ENCODE data around the gene CDCA7L.
"Not testable (repeated sequence)": the region's sequence is repeated elsewhere in the genome, so short reads cannot be mapped to it uniquely, and the experiment has no call there.

CDCA7L gene

GRCh38 chr7:21884496-21884895 lies 61.2 kb downstream of the CDCA7L start:
- TF ChIP-seq CTCF (conservative IDR thresholded peaks at IDR 0.05; ENCODE audit: low read depth, low read length) = no peak
- no peak for DNase-seq (ENCODE audit: low read depth)
- no peak overlapping the region for H3K4me3 ChIP-seq (ENCODE audit: low read depth, low read length)

- DNase-seq (ENCODE audit: low read depth); H3K4me3 ChIP-seq (ENCODE audit: low read depth, low read length): not testable (repeated sequence)
Measured at GRCh38 chr7:21883501-21883900, 62.2 kb downstream of the CDCA7L start.

- DNase-seq (ENCODE audit: low read depth) = no peak
- H3K4me3 ChIP-seq (ENCODE audit: low read depth, low read length) = no peak overlapping the region
- no peak for TF ChIP-seq CTCF (conservative IDR thresholded peaks at IDR 0.05; ENCODE audit: low read depth, low read length)
Measured at GRCh38 chr7:21883069-21883468, 62.6 kb downstream of the CDCA7L start.

- H3K4me3 ChIP-seq (ENCODE audit: low read depth, low read length) = no peak overlapping the region
- peak; percentile 70 for DNase-seq (ENCODE audit: low read depth)
- no peak for TF ChIP-seq CTCF (conservative IDR thresholded peaks at IDR 0.05; ENCODE audit: low read depth, low read length)
Measured at GRCh38 chr7:21869785-21870402, 75.8 kb downstream of the CDCA7L start.

GRCh38 chr7:21868576-21868850 lies 77.2 kb downstream of the CDCA7L start:
- no peak for DNase-seq (ENCODE audit: low read depth)
- no peak overlapping the region for H3K4me3 ChIP-seq (ENCODE audit: low read depth, low read length)
- TF ChIP-seq CTCF (conservative IDR thresholded peaks at IDR 0.05; ENCODE audit: low read depth, low read length) = no peak

- no peak for DNase-seq (ENCODE audit: low read depth)
- TF ChIP-seq CTCF (conservative IDR thresholded peaks at IDR 0.05; ENCODE audit: low read depth, low read length) = no peak
- H3K4me3 ChIP-seq (ENCODE audit: low read depth, low read length) = no peak overlapping the region
Measured at GRCh38 chr7:21867816-21868575, 77.7 kb downstream of the CDCA7L start.

GRCh38 chr7:21867226-21867625 lies 78.5 kb downstream of the CDCA7L start:
- no peak for TF ChIP-seq CTCF (conservative IDR thresholded peaks at IDR 0.05; ENCODE audit: low read depth, low read length)
- H3K4me3 ChIP-seq (ENCODE audit: low read depth, low read length) = no peak overlapping the region
- no peak for DNase-seq (ENCODE audit: low read depth)

Measured in choroid plexus epithelial cell (primary cell).